Neural crest cell (in vitro differentiated cells): ENCODE results near the gene DIAPH3. TPM values are rescaled to one million over a fixed set of nuclear protein-coding genes. Genes with fewer than 3 reads are reported as not detected.

Experiments
- DNase-seq: peaks from one replicate; pipeline ENCODE4 v3.0.0; 2021; ENCODE audit warnings: low read depth, mixed read lengths, low spot score
- H3K27ac Mint-ChIP-seq: one replicate; pipeline ENCODE4 v1.8.0; 2021; ENCODE audit warnings: mild to moderate bottlenecking, mixed read lengths; ENCODE audit not compliant: unreplicated experiment
- H3K27me3 Mint-ChIP-seq: 2 replicates; pipeline ENCODE4 v1.8.0; 2021; ENCODE audit warnings: low read depth, mild to moderate bottlenecking, mixed read lengths
- H3K36me3 Mint-ChIP-seq: 2 replicates; pipeline ENCODE4 v1.8.0; 2021; ENCODE audit warnings: low read depth, mild to moderate bottlenecking, mixed read lengths
- H3K4me1 Mint-ChIP-seq: 2 replicates; pipeline ENCODE4 v1.8.0; 2021; ENCODE audit warnings: mixed read lengths
- H3K4me3 Mint-ChIP-seq: one replicate; pipeline ENCODE4 v1.8.0; 2021; ENCODE audit warnings: mild to moderate bottlenecking, mixed read lengths
- H3K9me3 Mint-ChIP-seq: 2 replicates; pipeline ENCODE4 v1.8.0; 2021; ENCODE audit warnings: mixed read lengths
- CTCF ChIP-seq: fragments of 200-600 bp; sonication (generic); conservative IDR thresholded peaks from 2 replicates; pipeline ENCODE4 v1.5.0; 2021; ENCODE audit warnings: antibody characterized with exemption, mild to moderate bottlenecking
- total RNA-seq: library from RNA; stranded (reverse); gene quantifications from 2 replicates; pipeline ENCODE4 v1.2.1, GENCODE V29; 2021

DIAPH3 gene
- total RNA-seq, 1 donor from 2014 or later: 16.4 TPM

DNA sequence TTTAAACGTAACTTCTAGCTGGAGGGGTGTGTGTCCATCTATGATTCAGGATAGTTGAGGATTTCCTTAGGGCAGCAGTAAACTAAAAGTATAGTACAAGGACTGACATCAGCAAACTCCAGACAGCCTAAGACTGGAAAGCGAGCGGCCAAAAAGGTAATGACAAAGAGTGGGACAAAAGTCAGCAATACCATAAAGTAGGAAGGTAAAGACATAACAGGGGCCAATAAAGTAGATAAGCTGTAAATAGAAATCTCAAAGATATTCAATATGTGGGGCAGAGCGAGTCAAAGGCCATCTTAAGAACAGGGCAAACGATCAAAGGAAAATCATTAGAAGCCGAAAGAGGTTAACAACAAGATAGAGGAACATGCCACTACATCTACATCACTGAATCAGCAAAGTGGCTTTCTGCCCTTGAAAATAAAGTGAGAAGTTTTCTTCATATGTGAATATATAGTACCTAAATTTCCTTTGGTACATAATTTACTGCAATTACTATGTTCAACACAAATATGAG, 167.2 kb downstream of the DIAPH3 start:
- TF ChIP-seq CTCF: no peak
- H3K4me1 Mint-ChIP-seq: peaks cover 5% of the 10 kb centered on the region
- no peak for DNase-seq
- H3K27me3 Mint-ChIP-seq: no peaks in the 10 kb centered on the region
- H3K27ac Mint-ChIP-seq: no peak overlapping the region
- peaks cover 3% of the 10 kb centered on the region for H3K36me3 Mint-ChIP-seq
- H3K9me3 Mint-ChIP-seq: peaks cover 2% of the 10 kb centered on the region
- no peak overlapping the region for H3K4me3 Mint-ChIP-seq

- peaks cover 5% of the 10 kb centered on the region for H3K9me3 Mint-ChIP-seq
- H3K27ac Mint-ChIP-seq: no peak overlapping the region
- DNase-seq: no peak
- H3K4me1 Mint-ChIP-seq: no peaks in the 10 kb centered on the region
- H3K27me3 Mint-ChIP-seq: no peaks in the 10 kb centered on the region
- no peak overlapping the region for H3K4me3 Mint-ChIP-seq
- TF ChIP-seq CTCF: no peak
- peaks cover 4% of the 10 kb centered on the region for H3K36me3 Mint-ChIP-seq
Measured at GRCh38 chr13:59991395-59991794, 172.3 kb downstream of the DIAPH3 start.

DNA sequence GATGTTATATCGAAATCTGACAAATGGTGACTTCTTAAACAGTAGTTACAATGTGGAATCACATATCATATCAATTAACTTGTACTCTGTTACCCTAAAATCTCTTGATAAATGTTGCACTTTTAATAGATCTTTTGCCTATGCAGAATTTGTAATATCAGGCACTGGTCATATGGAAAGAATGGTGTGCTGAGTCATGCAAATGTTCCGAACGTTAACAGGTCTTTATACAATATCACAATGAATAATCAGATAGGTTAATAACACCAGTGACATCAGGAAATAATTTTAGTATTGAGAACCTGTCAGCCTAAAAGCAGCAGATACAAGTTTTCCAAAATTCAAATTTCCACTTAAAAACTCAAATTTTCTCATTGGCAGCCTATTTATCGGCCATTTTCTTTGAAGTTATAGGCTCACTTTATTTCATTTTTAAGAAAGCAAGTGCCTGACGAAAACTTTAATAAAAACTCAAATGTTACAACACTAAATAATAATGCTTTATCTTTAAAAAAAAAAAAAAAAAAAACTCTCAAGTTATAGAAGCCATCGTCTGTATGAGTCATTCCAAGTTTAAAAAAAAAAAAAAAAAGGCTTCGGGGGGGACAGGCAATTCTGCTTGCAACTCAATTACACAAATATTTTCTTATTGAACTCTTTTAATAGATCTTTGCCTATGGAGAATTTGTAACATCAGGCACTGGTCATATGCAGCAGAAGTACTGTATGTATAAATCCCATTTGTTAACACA, 180.9 kb downstream of the DIAPH3 start:
- no peak for DNase-seq
- Mint-ChIP-seq H3K4me3 (no peak overlapping the region), H3K9me3 (peaks cover under 1% of the 10 kb centered on the region), H3K27me3 (no peaks in the 10 kb centered on the region), H3K4me1 (no peaks in the 10 kb centered on the region), H3K36me3 (peaks cover 5% of the 10 kb centered on the region), H3K27ac (no peak overlapping the region)
- TF ChIP-seq CTCF: no peak

- H3K4me3 Mint-ChIP-seq: no peak overlapping the region
- TF ChIP-seq CTCF: no peak
- DNase-seq: no peak
- H3K36me3 Mint-ChIP-seq: peaks cover 4% of the 10 kb centered on the region
- H3K27ac Mint-ChIP-seq: no peak overlapping the region
- H3K27me3 Mint-ChIP-seq: no peaks in the 10 kb centered on the region
- no peaks in the 10 kb centered on the region for H3K9me3 Mint-ChIP-seq
- no peaks in the 10 kb centered on the region for H3K4me1 Mint-ChIP-seq
Measured at GRCh38 chr13:59979589-59979988, 184.1 kb downstream of the DIAPH3 start.

DNA sequence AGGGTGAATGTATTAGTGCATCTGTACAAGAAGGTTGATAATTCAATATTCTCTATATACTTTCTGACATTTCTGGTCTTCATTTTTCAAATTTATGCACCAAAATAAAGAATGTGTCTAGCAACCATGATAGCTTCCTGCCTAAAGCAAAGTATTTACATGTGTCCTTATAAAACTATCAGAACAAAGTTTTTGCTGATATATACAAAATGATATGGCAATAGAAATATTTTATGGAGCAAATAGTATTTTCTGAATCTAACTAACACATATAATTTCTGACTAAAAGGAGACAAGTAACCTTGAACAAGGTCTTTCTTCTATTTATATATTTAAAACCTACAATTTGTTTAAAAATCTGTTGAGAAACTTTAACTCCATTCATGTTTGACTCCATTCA, 184.9 kb downstream of the DIAPH3 start:
- DNase-seq: no peak
- Mint-ChIP-seq H3K4me1 (no peaks in the 10 kb centered on the region), H3K9me3 (no peaks in the 10 kb centered on the region), H3K4me3 (no peak overlapping the region), H3K36me3 (peaks cover 4% of the 10 kb centered on the region), H3K27ac (no peak overlapping the region), H3K27me3 (no peaks in the 10 kb centered on the region)
- no peak for TF ChIP-seq CTCF
